ENCODE results near the gene WDTC1. TPM values are rescaled to one million over a fixed set of nuclear protein-coding genes. Genes with fewer than 3 reads are reported as not detected.

The WDTC1 gene
- total RNA-seq, 1 experiment from 2014 or later: 37.1 TPM

GRCh38 chr1:27314737-27315136, 80.3 kb downstream of the WDTC1 start:
- BruUV-seq (replicated peaks): no TSS peak
- no peaks in the 10 kb centered on the region for H3K79me2 ChIP-seq (ENCODE audit: low read depth)
- ChIA-PET CTCF (interaction anchor here (0.7 kb wide), 1 partner anchor 83 kb away, joined by 12 read pairs; no protein-coding TSS in a partner anchor), POLR2A (ENCODE audit: unreplicated experiment) (no interaction called here)
- H3F3A ChIP-seq (ENCODE audit: insufficient read depth, low read depth): no peaks in the 10 kb centered on the region
- no peak overlapping the region for H2AFZ ChIP-seq
- no peak overlapping the region for H3K4me3 ChIP-seq
- no peak for DNase-seq
- no peak for TF ChIP-seq EZH2 (IDR thresholded peaks at IDR 0.05; ENCODE audit: low read depth)
- TF ChIP-seq CTCF (conservative IDR thresholded peaks at IDR 0.05): no peak
- H3K27ac ChIP-seq: no peak overlapping the region
- H3K36me3 ChIP-seq (ENCODE audit: low read depth): no peaks in the 10 kb centered on the region
- H3K27me3 ChIP-seq (ENCODE audit: insufficient read depth, low read depth): no peaks in the 10 kb centered on the region
- H3K4me1 ChIP-seq (replicated peaks; ENCODE audit: insufficient read depth): no peaks in the 10 kb centered on the region
- intact Hi-C loops (cut with micrococcal nuclease; ENCODE audit: unreplicated experiment): no loop called here
- no peaks in the 10 kb centered on the region for H3K9me2 ChIP-seq (ENCODE audit: insufficient read depth)
- no peaks in the 10 kb centered on the region for H4K20me1 ChIP-seq (ENCODE audit: insufficient read depth)
- H3K4me2 ChIP-seq: no peak overlapping the region
- no peaks in the 10 kb centered on the region for H3K9me3 ChIP-seq (ENCODE audit: insufficient read depth, low read depth)

- intact Hi-C loops (cut with micrococcal nuclease; ENCODE audit: unreplicated experiment): no loop called here
- Histone ChIP-seq H3K4me3 (no peak overlapping the region), H3K36me3 (ENCODE audit: low read depth) (no peaks in the 10 kb centered on the region), H3K9me2 (ENCODE audit: insufficient read depth) (no peaks in the 10 kb centered on the region), H3K4me1 (replicated peaks; ENCODE audit: insufficient read depth) (no peaks in the 10 kb centered on the region), H2AFZ (no peak overlapping the region), H4K20me1 (ENCODE audit: insufficient read depth) (no peaks in the 10 kb centered on the region), H3K27me3 (ENCODE audit: insufficient read depth, low read depth) (no peaks in the 10 kb centered on the region), H3K9me3 (ENCODE audit: insufficient read depth, low read depth) (no peaks in the 10 kb centered on the region), H3K27ac (no peak overlapping the region), H3K79me2 (ENCODE audit: low read depth) (no peaks in the 10 kb centered on the region), H3F3A (ENCODE audit: insufficient read depth, low read depth) (no peaks in the 10 kb centered on the region), H3K4me2 (no peak overlapping the region)
- BruUV-seq (replicated peaks): no TSS peak
- ChIA-PET POLR2A (ENCODE audit: unreplicated experiment) (no interaction called here), CTCF (no interaction called here)
- no peak for DNase-seq
- TF ChIP-seq CTCF (conservative IDR thresholded peaks at IDR 0.05): no peak
- TF ChIP-seq EZH2 (IDR thresholded peaks at IDR 0.05; ENCODE audit: low read depth): no peak
These were observed 82.4 kb downstream of the WDTC1 start for GRCh38 chr1:27316860-27317259.

GRCh38 chr1:27318136-27318535, 83.7 kb downstream of the WDTC1 start:
- Histone ChIP-seq H3K4me1 (replicated peaks; ENCODE audit: insufficient read depth) (peaks cover 2% of the 10 kb centered on the region), H2AFZ (no peak overlapping the region), H3K27ac (no peak overlapping the region), H3K27me3 (ENCODE audit: insufficient read depth, low read depth) (no peaks in the 10 kb centered on the region), H4K20me1 (ENCODE audit: insufficient read depth) (no peaks in the 10 kb centered on the region), H3K36me3 (ENCODE audit: low read depth) (no peaks in the 10 kb centered on the region), H3K4me2 (no peak overlapping the region), H3K9me3 (ENCODE audit: insufficient read depth, low read depth) (no peaks in the 10 kb centered on the region), H3K9me2 (ENCODE audit: insufficient read depth) (no peaks in the 10 kb centered on the region), H3K79me2 (ENCODE audit: low read depth) (peaks cover 10% of the 10 kb centered on the region), H3F3A (ENCODE audit: insufficient read depth, low read depth) (no peaks in the 10 kb centered on the region), H3K4me3 (no peak overlapping the region)
- intact Hi-C loops (cut with micrococcal nuclease; ENCODE audit: unreplicated experiment): no loop called here
- no TSS peak for BruUV-seq (replicated peaks)
- no peak for DNase-seq
- TF ChIP-seq EZH2 (IDR thresholded peaks at IDR 0.05; ENCODE audit: low read depth): no peak
- no peak for TF ChIP-seq CTCF (conservative IDR thresholded peaks at IDR 0.05)
- CTCF ChIA-PET: no interaction called here
- POLR2A ChIA-PET (ENCODE audit: unreplicated experiment): interaction anchor here (0.7 kb wide), 1 partner anchor 357 kb away, joined by 6 read pairs; no protein-coding TSS in a partner anchor
